PFSK-1 (cell line): ENCODE measurements around the gene RPL38.

Experiments used
- FOXP2 ChIP-seq: optimal IDR thresholded peaks from 2 replicates; pipeline ENCODE3; 2011; ENCODE audit warnings: borderline replicate concordance, control low read depth, inconsistent platforms; ENCODE audit not compliant: insufficient read depth; ENCODE audit errors: extremely low read length, extremely low read depth
- POLR2AphosphoS5 ChIP-seq: IDR thresholded peaks from 2 replicates; pipeline ENCODE4 v1.6.1; 2012; ENCODE audit warnings: low read depth, mild to moderate bottlenecking, control low read depth, low read length, moderate library complexity
- REST ChIP-seq, 2 experiments: IDR thresholded peaks; 2 replicates each; pipeline versions ENCODE4 v1.6.1 to v1.8.0; 2011 to 2012; ENCODE audit warnings: low read depth in 2 of 2, low read length in 2 of 2, control low read depth in 1 of 2, inconsistent platforms in 1 of 2, mild to moderate bottlenecking in 1 of 2, moderate library complexity in 1 of 2; ENCODE audit not compliant: insufficient read depth in 1 of 2
- SIN3A ChIP-seq: IDR thresholded peaks from 2 replicates; pipeline ENCODE4 v1.6.1; 2012; ENCODE audit warnings: mild to moderate bottlenecking, low read length, moderate library complexity, borderline replicate concordance; ENCODE audit not compliant: insufficient read depth
- TAF1 ChIP-seq: IDR thresholded peaks from 2 replicates; pipeline ENCODE4 v1.6.1; 2012; ENCODE audit warnings: low read length, control low read depth, borderline replicate concordance; ENCODE audit not compliant: insufficient read depth

Gene RPL38

GRCh38 chr17:74250324-74250995, 47.0 kb downstream of the RPL38 start:
- TF ChIP-seq POLR2AphosphoS5 = no peak
- TF ChIP-seq REST (IDR thresholded peaks at IDR 0.05; ENCODE audit: insufficient read depth in 1 of 2, low read depth in 2 of 2, low read length in 2 of 2) = no peak
- no peak for TF ChIP-seq SIN3A
- no peak for TF ChIP-seq TAF1
- no peak for TF ChIP-seq FOXP2

GRCh38 chr17:74251051-74251450, 47.6 kb downstream of the RPL38 start:
- TF ChIP-seq POLR2AphosphoS5 = no peak
- TF ChIP-seq TAF1 = no peak
- no peak for TF ChIP-seq FOXP2
- no peak for TF ChIP-seq SIN3A
- no peak for TF ChIP-seq REST (IDR thresholded peaks at IDR 0.05; ENCODE audit: insufficient read depth in 1 of 2, low read depth in 2 of 2, low read length in 2 of 2)

- TF ChIP-seq FOXP2 = no peak
- TF ChIP-seq SIN3A = no peak
- no peak for TF ChIP-seq REST (IDR thresholded peaks at IDR 0.05; ENCODE audit: insufficient read depth in 1 of 2, low read depth in 2 of 2, low read length in 2 of 2)
- TF ChIP-seq TAF1 = no peak
- no peak for TF ChIP-seq POLR2AphosphoS5
Measured at GRCh38 chr17:74251569-74251968, 48.1 kb downstream of the RPL38 start.

- no peak for TF ChIP-seq SIN3A
- TF ChIP-seq FOXP2 = no peak
- TF ChIP-seq REST (IDR thresholded peaks at IDR 0.05; ENCODE audit: insufficient read depth in 1 of 2, low read depth in 2 of 2, low read length in 2 of 2) = no peak
- TF ChIP-seq POLR2AphosphoS5 = no peak
- TF ChIP-seq TAF1 = no peak
Measured at GRCh38 chr17:74252211-74252610, 48.7 kb downstream of the RPL38 start.
